HEK293 (cell line): ENCODE results near the gene UST.

Experiments used
- CTCF ChIA-PET: fragments of 350-600 bp; formaldehyde crosslinking; extraction: SDS; loops from one replicate; lab custom pipeline; 2021; ENCODE audit warnings: antibody characterized with exemption; lab: Yijun Ruan, JAX
- POLR2A ChIA-PET: fragments of 300-600 bp; formaldehyde crosslinking; extraction: SDS; loops from one replicate; lab custom pipeline; 2020; ENCODE audit warnings: antibody characterized with exemption, inconsistent platforms; lab: Yijun Ruan, JAX
- H3K27ac ChIP-seq: fragments of 200-500 bp; sonication (Bioruptor generic); 2 replicates; pipeline ENCODE4 v1.5.1; 2014; ENCODE audit warnings: low read depth, low read length, control low read depth, inconsistent platforms; ENCODE audit errors: extremely low read depth
- H3K36me3 ChIP-seq, 2 experiments: fragments of 200-500 bp in 1 of 2; sonication (Bioruptor generic) in 1 of 2; 1 replicate in 1 of 2; 2 replicates in 1 of 2; pipeline ENCODE4 v1.5.1; 2014 to 2017; ENCODE audit warnings: inconsistent platforms in 2 of 2, low read length in 2 of 2; ENCODE audit not compliant: control insufficient read depth in 2 of 2, insufficient read depth in 1 of 2
- H3K4me1 ChIP-seq: fragments of 200-500 bp; sonication (Bioruptor generic); 2 replicates; pipeline ENCODE4 v1.5.1; 2014; ENCODE audit warnings: mild to moderate bottlenecking, low read length, inconsistent platforms; ENCODE audit not compliant: control insufficient read depth, insufficient read depth
- H3K4me3 ChIP-seq: 2 replicates; pipeline ENCODE4 v1.5.1; 2011; ENCODE audit warnings: low read depth, mild to moderate bottlenecking, control low read depth, low read length, moderate library complexity
- H3K9me3 ChIP-seq: fragments of 200-500 bp; sonication (Bioruptor generic); 2 replicates; pipeline ENCODE4 v1.5.1; 2014; ENCODE audit warnings: low read depth, low read length, inconsistent platforms; ENCODE audit not compliant: control insufficient read depth, insufficient read depth
- EGR2 ChIP-seq: fragments of 450-650 bp; formaldehyde crosslinking; IDR thresholded peaks from 2 replicates; pipeline ENCODE4 v1.5.1; 2016; ENCODE audit warnings: low read depth, missing biosample characterization, missing genetic modification characterization
- FEZF1 ChIP-seq: fragments of 450-650 bp; formaldehyde crosslinking; IDR thresholded peaks from 2 replicates; pipeline ENCODE4 v1.5.1; 2016; ENCODE audit warnings: missing biosample characterization, missing genetic modification characterization
- GLI4 ChIP-seq: fragments of 450-650 bp; formaldehyde crosslinking; IDR thresholded peaks from 2 replicates; pipeline ENCODE4 v1.5.1; 2016; ENCODE audit warnings: missing biosample characterization, missing genetic modification characterization
- MYNN ChIP-seq: fragments of 450-650 bp; formaldehyde crosslinking; IDR thresholded peaks from 2 replicates; pipeline ENCODE4 v1.5.1; 2016; ENCODE audit warnings: missing biosample characterization, missing genetic modification characterization, borderline replicate concordance
- PRDM1 ChIP-seq: fragments of 450-650 bp; formaldehyde crosslinking; IDR thresholded peaks from 2 replicates; pipeline ENCODE4; 2016; ENCODE audit warnings: missing biosample characterization, missing genetic modification characterization
- PRDM10 ChIP-seq: fragments of 450-650 bp; formaldehyde crosslinking; IDR thresholded peaks from 2 replicates; pipeline ENCODE4 v1.5.1; 2016; ENCODE audit warnings: missing biosample characterization, missing genetic modification characterization
- SP7 ChIP-seq: fragments of 450-650 bp; formaldehyde crosslinking; IDR thresholded peaks from 2 replicates; pipeline ENCODE4 v1.5.1; 2016; ENCODE audit warnings: missing biosample characterization, missing genetic modification characterization
- ZBTB11 ChIP-seq: fragments of 450-650 bp; formaldehyde crosslinking; conservative IDR thresholded peaks from 2 replicates; pipeline ENCODE4 v1.5.1; 2016; ENCODE audit warnings: low read depth, missing biosample characterization, missing genetic modification characterization
- ZBTB17 ChIP-seq: fragments of 450-650 bp; formaldehyde crosslinking; IDR thresholded peaks from 2 replicates; pipeline ENCODE4 v1.5.1; 2016; ENCODE audit warnings: missing biosample characterization, missing genetic modification characterization
- ZFHX2 ChIP-seq: fragments of 450-650 bp; formaldehyde crosslinking; conservative IDR thresholded peaks from 2 replicates; pipeline ENCODE4 v1.5.1; 2016; ENCODE audit warnings: missing biosample characterization, missing genetic modification characterization
- ZNF302 ChIP-seq: fragments of 450-650 bp; formaldehyde crosslinking; IDR thresholded peaks from 2 replicates; pipeline ENCODE4 v1.5.1; 2016; ENCODE audit warnings: missing biosample characterization, missing genetic modification characterization, low read depth
- ZNF510 ChIP-seq: fragments of 450-650 bp; formaldehyde crosslinking; IDR thresholded peaks from 2 replicates; pipeline ENCODE4 v1.5.1; 2018; ENCODE audit warnings: mild to moderate bottlenecking, missing genetic modification characterization, missing biosample characterization; ENCODE audit not compliant: insufficient replicate concordance
- ZNF529 ChIP-seq: fragments of 450-650 bp; formaldehyde crosslinking; IDR thresholded peaks from 2 replicates; pipeline ENCODE4 v1.5.1; 2017; ENCODE audit warnings: missing genetic modification characterization, missing biosample characterization; ENCODE audit not compliant: insufficient replicate concordance
- ZNF704 ChIP-seq: fragments of 450-650 bp; formaldehyde crosslinking; IDR thresholded peaks from 2 replicates; pipeline ENCODE4 v1.5.1; 2016; ENCODE audit warnings: missing biosample characterization, missing genetic modification characterization
- ZNF843 ChIP-seq: fragments of 450-650 bp; formaldehyde crosslinking; IDR thresholded peaks from 2 replicates; pipeline ENCODE4 v1.5.1; 2016; ENCODE audit warnings: missing biosample characterization, missing genetic modification characterization
- ZXDB ChIP-seq: fragments of 450-650 bp; formaldehyde crosslinking; IDR thresholded peaks from 2 replicates; pipeline ENCODE4 v1.5.1; 2016; ENCODE audit warnings: missing biosample characterization, missing genetic modification characterization
- TF ChIP-seq, protein P1 (sequence below): fragments of 450-650 bp; formaldehyde crosslinking; IDR thresholded peaks from 2 replicates; pipeline ENCODE4 v1.5.1; 2017; ENCODE audit warnings: missing biosample characterization, missing genetic modification characterization
- TF ChIP-seq, protein P2 (sequence below): fragments of 450-650 bp; formaldehyde crosslinking; IDR thresholded peaks from 2 replicates; pipeline ENCODE4 v1.5.1; 2016; ENCODE audit warnings: missing biosample characterization, missing genetic modification characterization

UST gene

DNA sequence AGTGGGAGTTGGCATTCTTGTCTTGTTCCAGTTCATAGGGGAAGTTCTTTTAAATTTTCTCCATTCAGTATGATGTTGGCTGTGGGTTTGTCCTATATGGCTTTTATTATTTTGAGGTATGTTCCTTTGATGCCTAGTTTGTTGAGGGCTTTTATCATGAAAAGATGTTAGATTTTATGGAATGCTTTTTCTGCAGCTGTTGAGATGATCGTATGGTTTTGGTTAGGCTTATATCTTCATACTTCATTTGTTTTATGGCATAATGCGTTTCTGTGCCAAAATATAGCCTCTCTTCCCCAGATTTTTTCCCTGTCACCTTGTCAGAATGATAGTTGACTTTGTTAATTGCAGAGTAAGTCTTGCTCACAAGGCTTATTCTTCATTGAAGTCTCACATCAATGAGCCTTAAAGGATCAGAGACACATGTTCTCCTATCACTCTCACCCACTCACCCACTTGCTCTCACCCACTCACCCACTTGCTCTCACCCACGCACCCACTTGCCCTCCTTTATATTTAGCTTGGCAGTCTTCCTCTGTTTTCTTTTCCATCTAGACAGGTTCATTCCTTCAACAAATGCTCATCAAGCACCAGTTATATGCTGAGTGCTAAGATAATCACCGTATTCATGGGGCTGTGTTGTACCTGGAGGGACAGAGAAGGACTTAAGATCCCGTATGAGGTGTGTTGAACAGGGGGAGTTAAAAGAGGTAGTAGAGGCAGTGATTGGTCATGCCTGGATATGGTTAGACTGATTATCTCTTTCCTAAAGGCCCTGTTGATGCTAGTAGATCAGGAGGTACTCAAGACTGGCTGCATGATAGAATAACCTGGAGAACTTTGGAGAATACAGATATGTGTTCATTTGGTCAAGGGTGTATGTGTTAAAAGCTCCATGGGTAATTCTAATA lies 19.3 kb downstream of the UST start:
- ChIA-PET POLR2A (no interaction called here), CTCF (no interaction called here)
- Histone ChIP-seq H3K4me1 (peaks cover 38% of the 10 kb centered on the region), H3K36me3 (no peaks in the 10 kb centered on the region), H3K4me3 (no peak overlapping the region), H3K9me3 (no peaks in the 10 kb centered on the region), H3K27ac (peak overlapping the region; percentile 39)
- TF ChIP-seq, protein P1, sequence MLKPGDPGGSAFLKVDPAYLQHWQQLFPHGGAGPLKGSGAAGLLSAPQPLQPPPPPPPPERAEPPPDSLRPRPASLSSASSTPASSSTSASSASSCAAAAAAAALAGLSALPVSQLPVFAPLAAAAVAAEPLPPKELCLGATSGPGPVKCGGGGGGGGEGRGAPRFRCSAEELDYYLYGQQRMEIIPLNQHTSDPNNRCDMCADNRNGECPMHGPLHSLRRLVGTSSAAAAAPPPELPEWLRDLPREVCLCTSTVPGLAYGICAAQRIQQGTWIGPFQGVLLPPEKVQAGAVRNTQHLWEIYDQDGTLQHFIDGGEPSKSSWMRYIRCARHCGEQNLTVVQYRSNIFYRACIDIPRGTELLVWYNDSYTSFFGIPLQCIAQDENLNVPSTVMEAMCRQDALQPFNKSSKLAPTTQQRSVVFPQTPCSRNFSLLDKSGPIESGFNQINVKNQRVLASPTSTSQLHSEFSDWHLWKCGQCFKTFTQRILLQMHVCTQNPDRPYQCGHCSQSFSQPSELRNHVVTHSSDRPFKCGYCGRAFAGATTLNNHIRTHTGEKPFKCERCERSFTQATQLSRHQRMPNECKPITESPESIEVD, result peak; percentile 82
- TF ChIP-seq MYNN (tag by site-specific recombination) (peak; percentile 98), ZBTB17 (tag by site-specific recombination) (peak; percentile 92), ZFHX2 (peak; percentile 100), GLI4 (tag by site-specific recombination) (no peak), ZXDB (peak; percentile 22; the same call in 1 of the 2 replicates), ZNF704 (tag by site-specific recombination) (no peak), ZNF510 (tag by site-specific recombination) (no peak), PRDM10 (tag by site-specific recombination) (peak; percentile 22; the same call in 1 of the 2 replicates), ZNF529 (no peak), FEZF1 (tag by site-specific recombination) (0 out of 2 replicates have a peak, but pooled peaks have one; percentile 17), PRDM1 (tag by site-specific recombination) (peak; percentile 84), SP7 (tag by site-specific recombination) (0 out of 2 replicates have a peak, but pooled peaks have one; percentile 27), ZNF843 (tag by site-specific recombination) (0 out of 2 replicates have a peak, but pooled peaks have one; percentile 33), ZBTB11 (no peak), ZNF302 (tag by site-specific recombination) (no peak), EGR2 (peak; percentile 99)
- TF ChIP-seq, protein P2, sequence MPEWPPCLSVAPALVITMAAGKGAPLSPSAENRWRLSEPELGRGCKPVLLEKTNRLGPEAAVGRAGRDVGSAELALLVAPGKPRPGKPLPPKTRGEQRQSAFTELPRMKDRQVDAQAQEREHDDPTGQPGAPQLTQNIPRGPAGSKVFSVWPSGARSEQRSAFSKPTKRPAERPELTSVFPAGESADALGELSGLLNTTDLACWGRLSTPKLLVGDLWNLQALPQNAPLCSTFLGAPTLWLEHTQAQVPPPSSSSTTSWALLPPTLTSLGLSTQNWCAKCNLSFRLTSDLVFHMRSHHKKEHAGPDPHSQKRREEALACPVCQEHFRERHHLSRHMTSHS, result no peak
